ENCODE data around the gene PHPT1. TPM values are rescaled to one million over a fixed set of nuclear protein-coding genes. Genes with fewer than 3 reads are reported as not detected.

Gene PHPT1
- total RNA-seq, 5 donors from 2014 or later (not counting 1 experiment from before 2014, with no cell fraction given) = 23.3 to 56.8 (median 43.5) TPM

GRCh38 chr9:136804509-136805206 is 44.6 kb upstream of the PHPT1 start:
- Histone ChIP-seq H3K9me3 (no peaks in the 10 kb centered on the region), H3K4me3 (ENCODE audit: control insufficient read depth in 1 of 2, extremely low read depth in 1 of 2, low read length in 1 of 2) (no peak overlapping the region), H3K27me3 (replicated peaks in 1 of 2; ENCODE audit: control insufficient read depth in 2 of 2, extremely low read depth in 1 of 2, insufficient read depth in 2 of 2, low read length in 1 of 2) (peaks cover 0 to 17% of the 10 kb centered on the region in 2 experiments), H3K36me3 (ENCODE audit: control insufficient read depth in 2 of 2, extremely low read depth in 1 of 2, insufficient read depth in 1 of 2, low read length in 1 of 2) (peaks cover 0 to 4% of the 10 kb centered on the region in 2 donors), H3K4me1 (ENCODE audit: control insufficient read depth in 1 of 2, extremely low read depth in 1 of 2, insufficient read depth in 2 of 2, low read length in 2 of 2) (peaks cover 16 to 45% of the 10 kb centered on the region in 2 experiments), H3K27ac (ENCODE audit: low read length) (no peak overlapping the region)
- Mint-ChIP-seq H3K9me3 (no peaks in the 10 kb centered on the region), H3K4me3 (no peak overlapping the region), H3K4me1 (peaks cover 35 to 44% (median 42%) of the 10 kb centered on the region in 3 donors), H3K27ac (no peak overlapping the region), H3K27me3 (no peaks in the 10 kb centered on the region), H3K36me3 (no peaks in the 10 kb centered on the region)
- POLR2A ChIA-PET = no interaction called here
- CTCF ChIA-PET = no interaction called here
- no peak for DNase-seq
- WGBS (ENCODE audit: insufficient coverage) = 95% methylated on average over 15 of the region's 20 CpGs
- ATAC-seq (replicated peaks in 1 of 4) = no peak

GRCh38 chr9:136805207-136805740 is 43.9 kb upstream of the PHPT1 start:
- Histone ChIP-seq H3K4me1 (ENCODE audit: control insufficient read depth in 1 of 2, extremely low read depth in 1 of 2, insufficient read depth in 2 of 2, low read length in 2 of 2) (peaks cover 16 to 45% of the 10 kb centered on the region in 2 experiments), H3K9me3 (no peaks in the 10 kb centered on the region), H3K27me3 (replicated peaks in 1 of 2; ENCODE audit: control insufficient read depth in 2 of 2, extremely low read depth in 1 of 2, insufficient read depth in 2 of 2, low read length in 1 of 2) (peaks cover 0 to 14% of the 10 kb centered on the region in 2 experiments), H3K4me3 (ENCODE audit: control insufficient read depth in 1 of 2, extremely low read depth in 1 of 2, low read length in 1 of 2) (no peak overlapping the region), H3K27ac (ENCODE audit: low read length) (no peak overlapping the region), H3K36me3 (ENCODE audit: control insufficient read depth in 2 of 2, extremely low read depth in 1 of 2, insufficient read depth in 1 of 2, low read length in 1 of 2) (peaks cover 0 to 4% of the 10 kb centered on the region in 2 donors)
- ChIA-PET POLR2A (no interaction called here), CTCF (no interaction called here)
- peaks cover 5% of the 10 kb centered on the region for H3K36me3 Mint-ChIP-seq
- H3K27ac Mint-ChIP-seq = no peak overlapping the region
- H3K4me3 Mint-ChIP-seq = peak overlapping the region in 1 of 3 donors; percentile 3
- DNase-seq (no peak), ATAC-seq (replicated peaks in 1 of 4) (no peak)
- whole genome bisulfite sequencing (ENCODE audit: insufficient coverage) = 97% methylated on average over 10 of the region's 12 CpGs
- H3K9me3 Mint-ChIP-seq = no peaks in the 10 kb centered on the region
- H3K4me1 Mint-ChIP-seq = peaks cover 37 to 46% (median 44%) of the 10 kb centered on the region in 3 donors
- H3K27me3 Mint-ChIP-seq = no peaks in the 10 kb centered on the region

DNA sequence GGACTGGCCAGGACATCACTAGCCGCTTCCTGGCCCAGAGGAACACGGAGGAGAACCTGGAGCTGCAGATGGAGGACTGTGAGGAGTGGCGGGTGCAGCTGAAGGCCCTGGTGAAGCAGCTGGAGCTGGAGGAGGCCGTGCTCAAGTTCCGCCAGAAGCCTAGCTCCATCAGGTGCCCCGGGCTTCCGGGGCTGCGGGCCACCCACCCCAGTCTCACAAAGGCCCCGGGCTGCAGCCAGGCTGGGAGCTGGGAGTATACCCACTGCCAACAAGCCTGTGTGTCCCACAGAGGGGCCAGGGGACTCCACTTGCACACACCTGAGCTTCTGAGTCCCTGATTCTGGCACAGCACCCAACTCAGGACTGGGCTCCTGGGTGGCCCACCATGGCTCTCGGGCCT is 43.1 kb upstream of the PHPT1 start:
- Histone ChIP-seq H3K4me3 (ENCODE audit: control insufficient read depth in 1 of 2, extremely low read depth in 1 of 2, low read length in 1 of 2) (no peak overlapping the region), H3K27me3 (replicated peaks in 1 of 2; ENCODE audit: control insufficient read depth in 2 of 2, extremely low read depth in 1 of 2, insufficient read depth in 2 of 2, low read length in 1 of 2) (peaks cover 0 to 9% of the 10 kb centered on the region in 2 experiments), H3K9me3 (no peaks in the 10 kb centered on the region), H3K27ac (ENCODE audit: low read length) (no peak overlapping the region), H3K36me3 (ENCODE audit: control insufficient read depth in 2 of 2, extremely low read depth in 1 of 2, insufficient read depth in 1 of 2, low read length in 1 of 2) (peaks cover 0 to 8% of the 10 kb centered on the region in 2 donors), H3K4me1 (ENCODE audit: control insufficient read depth in 1 of 2, extremely low read depth in 1 of 2, insufficient read depth in 2 of 2, low read length in 2 of 2) (peaks cover 12 to 42% of the 10 kb centered on the region in 2 experiments)
- WGBS (ENCODE audit: insufficient coverage) = 95% methylated on average over 9 of the region's 10 CpGs
- ChIA-PET CTCF (no interaction called here), POLR2A (no interaction called here)
- Mint-ChIP-seq H3K36me3 (peaks cover 7% of the 10 kb centered on the region), H3K4me1 (peaks cover 33 to 42% (median 40%) of the 10 kb centered on the region in 3 donors), H3K4me3 (peak overlapping the region; percentile 83 to 87 (median 85)), H3K9me3 (no peaks in the 10 kb centered on the region), H3K27ac (peak overlapping the region; percentile 89 to 90), H3K27me3 (no peaks in the 10 kb centered on the region)
- no peak for DNase-seq
- ATAC-seq (replicated peaks in 1 of 4) = no peak

GRCh38 chr9:136806631-136807201 is 42.5 kb upstream of the PHPT1 start:
- DNase-seq = no peak

DNA sequence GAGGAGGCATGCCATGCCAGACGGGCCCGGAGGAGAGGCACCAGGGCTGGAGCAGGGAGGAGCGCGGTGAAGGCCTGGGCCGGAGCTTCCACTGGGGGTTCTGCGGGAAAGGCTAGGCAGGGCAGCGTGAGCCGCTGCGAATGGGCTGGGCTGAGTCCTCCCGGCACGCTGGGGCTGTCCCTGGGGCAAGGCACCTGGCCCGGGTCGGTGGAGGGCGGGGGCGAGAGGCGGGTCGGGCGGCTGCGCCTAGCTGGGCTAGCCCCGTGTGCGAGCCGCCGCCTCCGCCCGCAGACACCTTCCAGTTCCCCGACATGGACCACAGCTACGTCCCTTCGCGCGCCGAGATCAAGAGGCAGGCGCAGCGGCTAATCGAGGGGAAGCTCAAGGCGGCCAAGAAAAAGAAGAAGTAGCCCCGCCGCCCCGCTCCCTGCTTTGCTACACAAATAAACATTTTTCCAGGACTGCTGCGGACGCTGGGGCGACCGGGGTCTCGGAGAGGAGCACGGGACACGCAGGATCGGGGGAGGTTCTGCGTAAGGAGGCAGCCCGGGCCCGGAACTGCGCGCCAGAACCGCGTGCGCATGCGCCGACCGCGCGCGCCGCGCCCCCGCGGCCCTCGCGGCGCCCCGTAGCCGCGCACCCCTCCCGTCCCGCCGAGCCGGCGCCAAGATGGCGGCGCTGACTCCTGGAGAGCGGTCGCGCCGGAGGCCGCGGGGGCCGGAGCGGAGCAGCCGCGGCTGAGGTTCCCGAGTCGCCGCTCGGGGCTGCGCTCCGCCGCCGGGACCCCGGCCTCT is 41.7 kb upstream of the PHPT1 start, which contains the start of gene RABL6:
Gene RABL6 (plus strand): TSS at position 668 of the 794 bp plus-strand sequence. CDS start 249 bp downstream, outside the sequence.
- peak within 1 kb of the TSS; percentile 89 to 90 for H3K27ac Mint-ChIP-seq
- Histone ChIP-seq H3K36me3 (ENCODE audit: control insufficient read depth in 2 of 2, extremely low read depth in 1 of 2, insufficient read depth in 1 of 2, low read length in 1 of 2) (peaks cover 0 to 8% of the 10 kb centered on the region in 2 donors), H3K4me1 (ENCODE audit: control insufficient read depth in 1 of 2, extremely low read depth in 1 of 2, insufficient read depth in 2 of 2, low read length in 2 of 2) (peaks cover 12 to 42% of the 10 kb centered on the region in 2 experiments), H3K4me3 (ENCODE audit: control insufficient read depth in 1 of 2, extremely low read depth in 1 of 2, low read length in 1 of 2) (peak within 1 kb of the TSS; percentile 69 to 82), H3K27ac (ENCODE audit: low read length) (peak within 1 kb of the TSS; percentile 64), H3K9me3 (no peaks in the 10 kb centered on the region), H3K27me3 (replicated peaks in 1 of 2; ENCODE audit: control insufficient read depth in 2 of 2, extremely low read depth in 1 of 2, insufficient read depth in 2 of 2, low read length in 1 of 2) (peaks cover 0 to 1% of the 10 kb centered on the region in 2 experiments)
- peak within 1 kb of the TSS; percentile 83 to 87 (median 85) for H3K4me3 Mint-ChIP-seq
- DNase-seq (peak; percentile 57 to 92 (median 76)), ATAC-seq (replicated peaks in 1 of 4) (peak; percentile 87 to 92 (median 88))
- no peaks in the 10 kb centered on the region for H3K27me3 Mint-ChIP-seq
- WGBS (ENCODE audit: insufficient coverage) = under 1% methylated on average over 93 of the region's 96 CpGs
- ChIA-PET CTCF (interaction anchor here in 1 of 2 donors (0.6 to 1.6 kb wide), 4 partner anchors 13 to 95 kb away, joined by 3 to 5 read pairs (median 4); partner anchors contain the start of gene TMEM141), POLR2A (no interaction called here)
- peaks cover 8% of the 10 kb centered on the region for H3K36me3 Mint-ChIP-seq
- peaks cover 34 to 43% (median 34%) of the 10 kb centered on the region in 3 donors for H3K4me1 Mint-ChIP-seq
- no peaks in the 10 kb centered on the region for H3K9me3 Mint-ChIP-seq

More at GRCh38 chr9:136806631-136807201, 42.5 kb upstream of the PHPT1 start:
- Mint-ChIP-seq H3K27me3 (no peaks in the 10 kb centered on the region), H3K27ac (peak overlapping the region; percentile 89 to 90), H3K36me3 (peaks cover 8% of the 10 kb centered on the region), H3K4me3 (peak overlapping the region; percentile 83 to 87 (median 85)), H3K9me3 (no peaks in the 10 kb centered on the region), H3K4me1 (peaks cover 33 to 43% (median 36%) of the 10 kb centered on the region in 3 donors)
- Histone ChIP-seq H3K9me3 (no peaks in the 10 kb centered on the region), H3K4me1 (ENCODE audit: control insufficient read depth in 1 of 2, extremely low read depth in 1 of 2, insufficient read depth in 2 of 2, low read length in 2 of 2) (peaks cover 12 to 39% of the 10 kb centered on the region in 2 experiments), H3K36me3 (ENCODE audit: control insufficient read depth in 2 of 2, extremely low read depth in 1 of 2, insufficient read depth in 1 of 2, low read length in 1 of 2) (peaks cover 0 to 8% of the 10 kb centered on the region in 2 donors), H3K27ac (ENCODE audit: low read length) (peak overlapping the region; percentile 64), H3K4me3 (ENCODE audit: control insufficient read depth in 1 of 2, extremely low read depth in 1 of 2, low read length in 1 of 2) (peak overlapping the region; percentile 69 to 82), H3K27me3 (replicated peaks in 1 of 2; ENCODE audit: control insufficient read depth in 2 of 2, extremely low read depth in 1 of 2, insufficient read depth in 2 of 2, low read length in 1 of 2) (peaks cover 0 to 6% of the 10 kb centered on the region in 2 experiments)
- CTCF ChIA-PET = interaction anchor here in 1 of 2 donors (0.6 to 1.6 kb wide), 3 partner anchors 13 to 36 kb away, joined by 3 to 5 read pairs (median 4); partner anchors contain the start of gene TMEM141
- WGBS (ENCODE audit: insufficient coverage) = 89% methylated on average over 25 of the region's 25 CpGs
- POLR2A ChIA-PET = no interaction called here
- no peak for ATAC-seq (replicated peaks in 1 of 4)
